PC-9 (cell line): Measurements from ENCODE around the gene GBX2.

ENCODE experiments used
- CTCF ChIP-seq: fragments of 200-600 bp; sonication (generic); conservative IDR thresholded peaks from 2 replicates; pipeline ENCODE4 v1.6.1; 2017; ENCODE audit warnings: mixed run types, antibody characterized with exemption, mild to moderate bottlenecking, moderate library complexity
- EZH2 ChIP-seq: fragments of 200-600 bp; sonication (generic); IDR thresholded peaks from 2 replicates; pipeline ENCODE4 v1.8.0; 2017; ENCODE audit warnings: antibody characterized with exemption, low read depth

GRCh38 chr2:236123716-236124115 lies 44.5 kb downstream of the GBX2 start:
- TF ChIP-seq CTCF (no peak), EZH2 (no peak)
